HG02571 (cell line): ENCODE results near the gene HOXA1.

Experiments used
- ATAC-seq: cut with Tn5 transposase; IDR thresholded peaks from one replicate; pipeline ENCODE4 v1.9.1; 2021; ENCODE audit warnings: mild to moderate bottlenecking, moderate library complexity; ENCODE audit not compliant: unreplicated experiment

Gene HOXA1

GRCh38 chr7:27132214-27132613 lies 36.4 kb upstream of the HOXA1 start:
- no peak for ATAC-seq

DNA sequence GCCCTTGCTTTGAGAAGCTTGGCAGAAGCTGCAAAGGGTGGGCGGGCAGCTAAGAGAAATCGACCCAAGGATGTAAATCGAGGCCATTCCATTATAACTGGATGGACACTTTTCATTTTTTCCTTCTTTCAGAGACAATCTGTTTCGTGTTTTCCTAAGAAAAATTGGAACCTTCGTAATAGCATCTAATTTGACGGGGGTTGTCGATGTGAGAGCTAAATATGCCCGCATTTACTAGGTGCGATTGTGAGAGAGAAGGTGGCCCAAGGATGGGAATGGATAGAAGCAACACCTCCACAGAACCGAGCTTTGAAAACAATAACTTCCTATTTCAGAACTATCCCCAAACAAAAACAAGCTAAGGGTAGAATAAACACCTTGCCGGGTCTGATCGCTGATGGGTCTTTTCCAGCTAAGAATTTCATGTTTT lies 35.6 kb upstream of the HOXA1 start:
- no peak for ATAC-seq

- no peak for ATAC-seq
Measured at GRCh38 chr7:27130540-27131389, 35.0 kb upstream of the HOXA1 start, which contains the start of gene HOXA4. HOXA4 (minus strand) TSS chr7:27130757; CDS start chr7:27130733, 24 bp downstream.

DNA sequence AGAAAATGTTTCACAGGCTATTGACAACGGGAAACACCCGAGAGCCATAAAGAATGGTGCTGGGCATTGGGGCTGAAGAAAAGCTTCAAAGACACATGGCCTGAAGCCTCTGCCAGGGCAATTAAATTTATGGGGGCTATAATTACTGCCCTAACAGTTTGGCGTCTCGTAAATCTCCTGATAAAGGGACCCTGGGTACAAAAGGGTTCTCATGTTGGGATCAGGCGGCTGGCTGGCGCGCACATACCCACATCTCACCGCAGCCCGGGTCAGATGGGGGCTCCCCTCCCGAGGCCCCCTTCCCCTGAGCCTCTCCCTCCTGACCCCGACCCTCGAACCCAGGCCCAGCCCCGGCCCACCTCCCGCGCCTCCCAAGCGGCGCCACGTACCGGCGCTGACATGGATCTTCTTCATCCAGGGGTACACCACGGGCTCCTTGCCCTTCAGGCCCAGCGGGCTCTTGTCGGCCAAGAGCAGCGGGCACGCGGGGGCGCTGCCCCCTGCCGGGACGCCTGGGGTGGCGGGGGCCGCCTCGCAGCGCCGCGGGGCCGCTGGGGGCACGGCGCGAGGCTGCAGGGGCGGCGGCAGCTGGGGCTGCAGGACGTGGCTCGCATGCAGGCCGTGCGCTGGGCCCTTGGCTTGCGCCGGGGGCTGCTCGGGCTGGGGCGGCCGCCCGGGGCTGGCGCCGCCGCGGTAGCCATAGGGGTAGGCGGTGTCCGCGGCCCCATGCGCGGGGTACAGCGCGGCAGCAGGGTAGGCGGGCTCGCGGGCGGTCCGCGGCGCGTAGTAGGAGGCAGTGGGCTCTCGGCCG lies 34.1 kb upstream of the HOXA1 start:
- ATAC-seq: no peak

DNA sequence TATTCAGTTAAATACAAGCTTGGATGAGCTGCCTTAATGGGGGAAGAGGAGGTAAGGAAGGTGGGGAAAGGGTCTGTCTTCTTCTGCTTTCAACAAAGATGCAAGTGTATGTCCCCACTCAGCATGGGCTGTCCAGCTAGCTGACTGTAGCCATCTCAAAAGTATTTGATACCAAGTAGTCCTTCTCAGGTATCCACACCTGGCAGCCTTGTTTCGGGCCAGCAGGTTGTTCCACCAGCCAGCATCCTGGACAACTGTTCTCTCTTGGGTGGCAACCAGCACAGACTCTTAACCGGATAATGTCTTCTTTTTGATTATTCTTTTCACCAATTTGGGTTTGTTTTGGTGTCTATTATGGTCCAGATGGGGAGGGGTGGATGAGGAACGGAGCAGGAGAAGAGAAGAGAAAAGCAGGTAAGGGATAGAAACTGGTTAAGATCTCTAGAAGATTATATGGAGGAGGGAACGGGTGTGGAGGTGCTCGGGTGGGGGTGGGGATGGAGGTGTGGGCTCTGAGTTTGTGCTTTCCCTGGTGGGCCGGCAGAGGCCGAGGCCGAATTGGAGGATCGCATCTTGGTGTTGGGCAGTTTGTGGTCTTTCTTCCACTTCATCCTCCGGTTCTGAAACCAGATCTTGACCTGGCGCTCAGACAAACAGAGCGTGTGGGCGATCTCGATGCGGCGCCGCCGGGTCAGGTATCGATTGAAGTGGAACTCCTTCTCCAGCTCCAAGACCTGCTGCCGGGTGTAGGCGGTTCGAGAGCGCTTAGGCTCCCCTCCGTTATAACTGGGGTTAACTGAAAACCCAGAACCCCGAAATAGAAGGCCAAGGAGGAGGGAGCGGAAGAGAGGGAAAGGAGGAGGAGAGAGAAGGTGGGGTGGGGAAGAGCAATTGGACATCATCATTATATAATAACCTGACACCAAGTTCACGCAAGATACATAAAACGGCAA lies 33.3 kb upstream of the HOXA1 start:
- no peak for ATAC-seq

- ATAC-seq: no peak
Measured at GRCh38 chr7:27128034-27128433, 32.2 kb upstream of the HOXA1 start.

GRCh38 chr7:27126596-27127327 lies 31.0 kb upstream of the HOXA1 start:
- no peak for ATAC-seq

DNA sequence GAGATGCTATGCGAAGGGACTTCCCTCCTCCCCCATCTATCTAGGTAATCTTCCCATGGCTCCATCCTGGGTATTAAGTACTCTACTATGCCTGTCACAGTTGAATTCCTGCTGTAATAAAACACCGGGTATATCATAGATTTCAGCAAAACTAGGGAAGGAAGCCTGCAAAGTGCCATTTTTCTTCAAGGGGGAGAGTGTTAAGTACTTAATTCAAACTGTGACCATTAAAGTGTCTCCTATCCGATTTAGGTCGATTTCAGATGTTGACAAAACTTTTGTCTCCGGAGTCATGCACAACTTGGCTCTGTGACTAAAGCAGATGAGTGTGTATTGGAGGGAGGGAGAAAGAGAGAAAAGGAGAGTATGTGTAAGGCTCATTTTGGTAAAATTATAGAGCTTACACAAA lies 30.2 kb upstream of the HOXA1 start:
- no peak for ATAC-seq

DNA sequence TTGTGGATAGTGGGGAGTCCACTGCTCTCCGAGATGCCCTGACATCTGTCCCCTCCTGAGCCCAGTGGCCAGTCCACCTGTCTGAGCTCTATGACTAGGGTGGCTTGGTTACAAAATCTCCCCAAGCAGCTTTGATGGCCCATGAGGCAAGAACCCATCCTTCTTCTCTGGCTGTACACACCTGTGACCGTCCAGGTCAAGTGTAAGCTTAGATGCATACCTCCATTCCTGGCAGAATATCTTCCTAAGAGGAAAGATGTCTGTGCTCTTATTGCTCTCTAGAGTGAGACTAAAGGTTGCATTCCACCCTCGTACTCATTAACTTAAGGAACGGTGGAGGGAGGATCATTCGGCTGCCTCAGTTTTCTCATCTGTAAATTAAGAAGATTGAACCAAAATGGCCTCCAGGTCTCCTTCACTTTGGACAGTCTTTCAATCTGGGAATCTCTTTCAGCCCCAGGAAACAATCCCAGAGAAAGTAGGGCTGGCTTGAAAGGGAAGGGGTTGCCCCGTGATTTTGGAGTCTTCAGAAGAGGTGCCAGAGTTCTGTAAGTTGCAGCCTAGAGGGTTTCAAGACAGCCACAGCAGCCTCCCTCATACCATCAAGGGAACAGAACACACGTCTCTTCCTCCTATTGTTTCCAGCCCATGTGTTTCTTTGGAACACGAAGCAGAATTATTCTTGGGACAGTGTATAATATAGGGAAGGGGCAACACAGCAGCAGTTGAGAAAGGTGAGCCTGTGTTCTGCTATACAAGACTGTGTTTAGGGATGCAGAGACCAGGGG lies 29.3 kb upstream of the HOXA1 start:
- no peak for ATAC-seq

DNA sequence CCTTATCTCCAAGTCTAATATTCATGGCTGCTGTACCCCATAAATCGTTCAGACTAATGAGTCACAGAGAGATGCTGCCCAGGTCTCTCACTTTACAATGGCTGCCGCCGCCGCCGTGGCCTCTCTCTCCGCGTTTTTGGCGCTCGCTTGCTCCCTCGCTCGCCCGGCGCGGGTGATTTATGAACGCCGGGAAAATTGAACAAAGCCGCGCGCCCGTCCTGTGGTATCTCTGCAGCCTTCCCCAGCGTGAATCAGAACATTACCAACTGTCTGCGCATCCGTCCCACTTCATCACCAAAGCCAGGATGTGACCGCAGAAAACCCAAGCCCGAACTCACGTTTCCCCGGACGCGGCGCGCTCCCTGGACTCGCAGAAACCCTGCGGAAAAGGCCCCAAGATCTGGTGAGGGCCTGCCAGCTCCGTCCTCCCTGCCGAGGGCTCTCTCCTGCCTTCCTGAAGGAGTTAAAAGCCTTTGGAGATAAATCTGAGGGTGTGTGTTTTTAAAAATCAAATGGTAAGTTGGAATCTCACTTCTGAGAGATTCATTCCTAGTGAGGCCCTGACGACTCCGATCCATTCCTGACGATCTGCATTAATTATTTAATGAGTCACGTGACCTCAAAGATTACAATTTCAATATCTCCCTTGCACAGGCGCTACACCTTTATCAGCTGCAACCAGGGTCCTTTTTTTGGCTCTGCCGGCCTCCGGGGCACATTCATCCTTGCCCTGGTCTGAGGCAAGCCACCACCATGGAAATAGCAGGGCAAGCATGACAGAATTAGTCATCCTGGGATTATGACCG lies 28.5 kb upstream of the HOXA1 start:
- ATAC-seq: no peak

GRCh38 chr7:27123477-27124053 lies 27.8 kb upstream of the HOXA1 start:
- ATAC-seq: no peak

- ATAC-seq: no peak
Measured at GRCh38 chr7:27123007-27123476, 27.2 kb upstream of the HOXA1 start.

DNA sequence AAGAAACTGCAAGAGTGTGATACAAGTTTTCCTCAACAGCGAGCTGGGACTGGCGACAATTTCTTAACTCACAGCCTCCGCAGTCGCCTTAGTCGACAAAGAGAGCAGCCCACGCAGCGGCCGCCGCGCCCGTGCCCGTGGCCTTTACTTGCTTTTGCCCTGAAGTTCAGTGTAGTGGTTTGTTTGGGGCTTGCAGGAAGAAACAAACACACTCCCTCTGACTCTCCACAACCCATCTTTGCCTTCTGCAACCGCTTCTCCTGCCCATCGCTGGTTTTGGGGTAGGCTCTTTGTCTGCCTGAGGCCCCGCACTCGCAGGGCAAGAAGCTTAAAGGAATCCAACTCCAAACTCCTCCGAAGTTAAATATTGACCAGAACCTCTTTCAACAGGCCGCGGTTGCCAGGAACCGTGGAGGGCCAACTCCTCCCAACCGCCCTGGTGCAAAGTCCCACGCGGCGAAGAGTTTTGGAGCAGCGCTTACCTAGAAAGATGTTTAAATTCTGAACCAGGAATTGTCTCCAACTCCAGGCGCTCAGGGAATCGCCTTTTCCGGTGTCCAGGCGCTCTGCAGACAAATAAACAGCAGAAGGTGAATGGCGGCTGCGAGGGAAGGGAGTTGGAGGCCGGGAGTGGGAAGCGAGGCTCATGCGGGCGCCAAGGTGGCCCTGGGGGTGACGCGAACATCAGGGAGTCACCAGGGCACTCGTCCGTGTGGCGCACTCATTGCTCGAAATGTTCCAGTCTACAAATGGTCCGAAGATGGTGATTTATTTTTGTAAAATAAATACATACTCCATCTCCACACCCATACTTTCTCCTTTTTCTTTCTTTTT lies 26.5 kb upstream of the HOXA1 start:
- ATAC-seq: no peak

DNA sequence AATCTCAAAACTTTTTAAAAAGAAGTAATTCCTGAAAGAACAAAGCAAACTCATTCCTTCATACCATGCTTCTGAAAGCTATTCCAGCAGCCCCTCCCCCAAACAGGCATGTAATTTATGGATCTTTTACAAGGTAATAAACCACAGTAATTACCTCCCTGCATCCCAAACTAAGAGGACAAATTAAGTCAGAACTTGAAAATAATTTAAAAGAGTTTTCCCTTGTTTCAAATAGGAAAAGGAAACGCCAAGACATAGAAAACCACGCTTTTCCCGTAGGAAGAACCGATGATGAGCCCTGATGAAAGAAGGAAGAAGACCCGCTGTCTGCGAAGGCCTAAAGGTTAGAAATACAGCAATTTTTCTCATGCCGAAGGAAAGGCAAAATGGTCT lies 25.9 kb upstream of the HOXA1 start:
- ATAC-seq: no peak

DNA sequence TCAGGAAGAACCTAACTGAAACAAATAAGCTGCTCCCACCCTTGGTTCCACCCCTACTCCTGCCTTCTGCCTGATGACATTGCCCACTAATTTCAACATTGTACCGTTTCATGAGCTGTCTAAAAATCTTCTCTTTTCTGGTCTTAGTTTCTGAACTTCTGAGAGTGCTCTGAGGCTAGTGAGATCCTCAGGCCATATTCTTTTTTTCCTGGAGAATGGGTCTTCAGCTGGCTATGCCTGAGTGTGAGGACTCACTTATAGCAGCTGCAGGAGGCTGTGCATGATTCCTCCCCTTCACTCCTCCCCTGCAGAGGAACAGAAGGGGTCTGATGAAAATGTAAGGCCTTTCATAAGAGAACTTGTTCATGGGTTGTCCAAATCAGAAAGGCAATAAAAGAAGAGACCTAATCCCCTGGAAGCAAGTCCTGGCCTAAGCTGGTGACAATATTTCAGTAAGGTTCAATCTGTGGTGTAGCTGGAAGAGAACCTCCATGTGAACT lies 23.7 kb upstream of the HOXA1 start:
- ATAC-seq: no peak

DNA sequence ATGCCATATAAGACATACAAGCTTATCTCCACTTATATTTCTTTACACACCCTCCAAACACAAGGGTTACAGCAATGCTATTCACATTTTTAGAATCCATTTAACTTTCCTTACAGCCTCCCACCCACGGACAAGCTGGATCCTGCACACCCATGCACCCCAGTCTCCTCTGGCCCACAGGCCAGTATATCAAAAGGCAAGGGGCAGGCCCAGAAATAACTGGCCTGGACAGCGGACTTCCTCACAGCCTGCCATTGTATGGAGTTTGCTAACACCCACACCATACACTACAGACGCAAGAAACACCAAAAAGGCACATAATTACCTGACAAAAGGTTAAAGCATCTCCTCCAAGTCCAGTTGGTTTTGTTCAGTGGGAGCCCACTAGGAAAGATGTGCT lies 22.8 kb upstream of the HOXA1 start:
- ATAC-seq: no peak

GRCh38 chr7:27117887-27118491 lies 22.2 kb upstream of the HOXA1 start:
- no peak for ATAC-seq
